HCT116 (cell line): ENCODE results near the gene TAOK3. TPM values are rescaled to one million over a fixed set of nuclear protein-coding genes. Genes with fewer than 3 reads are reported as not detected.

Experiments used
- ATAC-seq: fragments of 200-7000 bp; cut with Tn5 transposase; 2 replicates; pipeline ENCODE4 v1.9.1; 2020; ENCODE audit warnings: mild to moderate bottlenecking, moderate library complexity
- BruUV-seq: library from RNA; stranded (reverse); fragments of 400-500 nt; replicated peaks from 2 replicates; lab custom pipeline; 2021; lab: Mats Ljungman, UMichigan
- CTCF ChIA-PET: fragments of 300-600 bp; sonication (Branson Sonifier 250); formaldehyde crosslinking; loops from one replicate; lab custom pipeline; 2021; ENCODE audit warnings: antibody characterized with exemption; lab: Charles Lee
- POLR2A ChIA-PET: fragments of 300-600, 350-600 bp; sonication (Branson Sonifier 250); formaldehyde crosslinking; loops from one replicate; lab custom pipeline; 2021; ENCODE audit warnings: antibody characterized with exemption; lab: Charles Lee
- RAD21 ChIA-PET, 2 experiments: fragments of 300-600 bp; sonication (Branson Sonifier 250); formaldehyde crosslinking; loops; one replicate each; lab custom pipeline; 2023; ENCODE audit warnings: low total read pairs in 2 of 2; ENCODE audit not compliant: uncharacterized antibody in 2 of 2, unreplicated experiment in 2 of 2, low non-redundant PET in 1 of 2; lab: Charles Lee
- DNase-seq: peaks from one replicate; pipeline ENCODE4 v3.0.0-alpha.2; 2010; ENCODE audit warnings: low read depth, low spot score
- H2AFZ ChIP-seq: fragments of 200-600 bp; shearing (Covaris generic), sonication (generic); 2 replicates; pipeline ENCODE4 v1.6.1; 2017; ENCODE audit warnings: low read depth, mixed run types, mixed read lengths, antibody characterized with exemption, low read length; ENCODE audit not compliant: poor library complexity, severe bottlenecking
- H3K27ac ChIP-seq: 2 replicates; pipeline ENCODE4 v1.5.1; 2012; ENCODE audit warnings: low read depth, low read length
- H3K27me3 ChIP-seq: fragments of 200-600 bp; sonication (generic); 2 replicates; pipeline ENCODE4 v1.6.1; 2016; ENCODE audit warnings: mixed run types, low read length, mixed read lengths; ENCODE audit not compliant: insufficient read depth
- H3K36me3 ChIP-seq, 2 experiments: fragments of 200-500 bp in 1 of 2; fragments of 200-600 bp in 1 of 2; sonication (Bioruptor generic) in 1 of 2; sonication (generic) in 1 of 2; 2 replicates each; pipeline versions ENCODE4 v1.5.1 to v1.6.1; 2014 to 2016; ENCODE audit warnings: low read length in 2 of 2, inconsistent platforms in 1 of 2, mixed read lengths in 1 of 2, mixed run types in 1 of 2; ENCODE audit not compliant: insufficient read depth in 2 of 2, control insufficient read depth in 1 of 2
- H3K4me1 ChIP-seq, 2 experiments: fragments of 200-600 bp in 1 of 2; sonication (generic) in 1 of 2; 2 replicates each; pipeline versions ENCODE4 v1.5.1 to v1.6.1; 2012 to 2017; ENCODE audit warnings: low read length in 2 of 2, inconsistent platforms in 1 of 2, mild to moderate bottlenecking in 1 of 2, mixed read lengths in 1 of 2, mixed run types in 1 of 2, moderate library complexity in 1 of 2; ENCODE audit not compliant: insufficient read depth in 2 of 2, control insufficient read depth in 1 of 2
- H3K4me2 ChIP-seq: fragments of 200-600 bp; sonication (generic); 2 replicates; pipeline ENCODE4 v1.6.1; 2017; ENCODE audit warnings: mixed run types, low read length, mixed read lengths
- H3K4me3 ChIP-seq, 2 experiments: fragments of 200-600 bp in 1 of 2; sonication (generic) in 1 of 2; replicated peaks in 1 of 2; 2 replicates each; pipeline ENCODE4 v1.5.1; 2011 to 2016; ENCODE audit warnings: low read length in 2 of 2, control low read depth in 1 of 2, low read depth in 1 of 2, mild to moderate bottlenecking in 1 of 2, mixed read lengths in 1 of 2, mixed run types in 1 of 2
- H3K79me2 ChIP-seq: fragments of 200-600 bp; sonication (generic); 2 replicates; pipeline ENCODE4 v1.6.1; 2017; ENCODE audit warnings: mild to moderate bottlenecking, mixed run types, low read length, moderate library complexity, mixed read lengths; ENCODE audit not compliant: insufficient read depth
- H3K9ac ChIP-seq: fragments of 200-600 bp; sonication (generic); 2 replicates; pipeline ENCODE4 v1.6.1; 2016; ENCODE audit warnings: low read length, mixed read lengths
- H3K9me2 ChIP-seq: fragments of 200-600 bp; sonication (generic), shearing (Covaris generic); 2 replicates; pipeline ENCODE4 v1.6.1; 2017; ENCODE audit warnings: mixed run types, mild to moderate bottlenecking, moderate library complexity; ENCODE audit not compliant: insufficient read depth
- H3K9me3 ChIP-seq, 2 experiments: fragments of 200-500 bp in 1 of 2; fragments of 200-600 bp in 1 of 2; sonication (Bioruptor generic) in 1 of 2; sonication (generic) in 1 of 2; 2 replicates each; pipeline ENCODE4 v1.6.1; 2014 to 2017; ENCODE audit warnings: low read length in 2 of 2, mixed read lengths in 2 of 2, inconsistent platforms in 1 of 2, low read depth in 1 of 2, mild to moderate bottlenecking in 1 of 2, mixed run types in 1 of 2, moderate library complexity in 1 of 2; ENCODE audit not compliant: control insufficient read depth in 1 of 2, insufficient read depth in 1 of 2
- H4K20me1 ChIP-seq: fragments of 200-600 bp; sonication (generic), shearing (Covaris generic); 2 replicates; pipeline ENCODE4 v1.6.1; 2017; ENCODE audit warnings: mixed run types, mild to moderate bottlenecking, moderate library complexity; ENCODE audit not compliant: insufficient read depth
- CBX3 ChIP-seq: IDR thresholded peaks from 2 replicates; pipeline ENCODE4 v1.6.1; 2012; ENCODE audit warnings: low read depth
- CEBPB ChIP-seq: IDR thresholded peaks from 2 replicates; pipeline ENCODE4 v1.6.1; 2012; ENCODE audit warnings: low read depth
- EZH2 ChIP-seq: fragments of 200-600 bp; sonication (generic); IDR thresholded peaks from 2 replicates; pipeline ENCODE4 v1.6.1; 2017; ENCODE audit warnings: antibody characterized with exemption, mixed run types
- FOSL1 ChIP-seq: IDR thresholded peaks from 2 replicates; pipeline ENCODE4 v1.6.1; 2012; ENCODE audit warnings: low read depth
- JUND ChIP-seq: IDR thresholded peaks from 2 replicates; pipeline ENCODE4 v1.6.1; 2012
- POLR2AphosphoS5 ChIP-seq: IDR thresholded peaks from 2 replicates; pipeline ENCODE4 v1.6.1; 2011; ENCODE audit warnings: mild to moderate bottlenecking, low read depth, low read length, moderate library complexity
- RAD21 ChIP-seq: IDR thresholded peaks from 2 replicates; pipeline ENCODE4 v1.6.1; 2012; ENCODE audit warnings: low read depth, mild to moderate bottlenecking
- SIN3A ChIP-seq: IDR thresholded peaks from 2 replicates; pipeline ENCODE4 v1.6.1; 2012; ENCODE audit warnings: low read depth
- SP1 ChIP-seq: IDR thresholded peaks from 2 replicates; pipeline ENCODE4 v1.6.1; 2012; ENCODE audit warnings: low read depth
- SRF ChIP-seq: IDR thresholded peaks from 2 replicates; pipeline ENCODE4 v1.6.1; 2012; ENCODE audit warnings: low read depth
- TCF7L2 ChIP-seq: IDR thresholded peaks from 2 replicates; pipeline ENCODE4 v1.7.0; 2011; ENCODE audit warnings: borderline replicate concordance, inconsistent platforms; ENCODE audit not compliant: insufficient read depth, insufficient read length; ENCODE audit errors: extremely low read depth
- ZNF274 ChIP-seq: fragments of 200-500 bp; sonication (Bioruptor generic); IDR thresholded peaks from 2 replicates; pipeline ENCODE4 v1.6.1; 2014; ENCODE audit warnings: mild to moderate bottlenecking, low read depth, low read length, inconsistent platforms
- intact Hi-C: fragments of 100-400 bp; cut with micrococcal nuclease; formaldehyde crosslinking; loops from 2 replicates; pipeline ENCODE4 v1.10.0; 2022
- total RNA-seq: library from RNA; stranded (reverse); gene quantifications from one replicate; pipeline ENCODE4 v1.2.1, GENCODE V29; 2021; ENCODE audit not compliant: unreplicated experiment
- TF ChIP-seq, protein P1 (sequence below): IDR thresholded peaks from 2 replicates; pipeline ENCODE4 v1.6.1; 2012; ENCODE audit warnings: low read depth
- TF ChIP-seq, protein P2 (sequence below), 3 experiments: fragments of 200-600 bp in 1 of 3; sonication (generic) in 1 of 3; IDR thresholded peaks in 2 of 3; conservative IDR thresholded peaks in 1 of 3; 2 replicates each; pipeline ENCODE4 v1.5.1; 2012 to 2017; ENCODE audit warnings: low read depth in 2 of 3, low read length in 2 of 3, antibody characterized with exemption in 1 of 3, borderline replicate concordance in 1 of 3, control low read depth in 1 of 3, mild to moderate bottlenecking in 1 of 3, mixed read lengths in 1 of 3, mixed run types in 1 of 3, moderate library complexity in 1 of 3; ENCODE audit not compliant: insufficient read depth in 1 of 3
- TF ChIP-seq, protein P3 (sequence below): IDR thresholded peaks from 2 replicates; pipeline ENCODE4 v1.6.1; 2012
- TF ChIP-seq, protein P4 (sequence below): IDR thresholded peaks from 2 replicates; pipeline ENCODE4 v1.6.1; 2012

The TAOK3 gene
- total RNA-seq, 1 experiment from 2014 or later = 10.5 TPM

DNA sequence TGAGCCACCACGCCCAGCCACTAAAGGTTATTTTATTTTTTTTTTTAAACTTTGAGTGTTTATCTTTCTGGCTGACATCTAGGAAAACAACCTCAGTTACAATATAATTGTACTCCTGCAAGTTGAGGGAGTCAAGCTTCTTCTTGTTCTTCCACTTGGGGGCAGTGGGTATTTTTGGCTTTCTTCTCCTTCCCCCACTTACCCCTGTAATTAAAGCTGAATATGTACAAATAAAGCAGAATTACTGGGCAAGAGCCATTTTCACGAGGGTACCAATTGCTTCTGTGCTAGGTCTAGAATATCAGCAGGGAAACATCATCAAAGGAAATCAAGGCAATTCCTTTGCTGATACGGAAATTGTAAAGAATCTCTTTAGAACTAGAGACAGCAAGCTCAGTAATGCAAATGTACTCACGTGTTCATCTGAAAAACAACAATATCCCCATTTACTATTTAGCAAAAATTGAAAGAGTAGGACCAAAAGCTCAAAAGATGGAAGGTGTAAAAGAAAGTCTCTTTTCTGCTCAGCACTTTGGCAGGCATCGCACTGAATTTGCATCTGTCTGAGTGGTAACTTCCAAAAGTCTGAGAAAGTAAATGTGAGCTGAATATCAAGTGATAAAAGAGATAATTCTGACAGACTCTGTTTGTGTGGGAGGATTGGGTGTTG lies 72.8 kb downstream of the TAOK3 start:
- peaks cover 6% of the 10 kb centered on the region in 2 experiments; a peak in 2 of 4 replicates for H3K4me1 ChIP-seq
- no peak overlapping the region for H3K27ac ChIP-seq
- no peaks in the 10 kb centered on the region for H3K36me3 ChIP-seq
- H3K4me3 ChIP-seq = no peak overlapping the region
- TF ChIP-seq SIN3A (no peak), SP1 (no peak), SRF (no peak), POLR2AphosphoS5 (no peak), RAD21 (no peak), CEBPB (no peak), CBX3 (no peak), JUND (no peak), TCF7L2 (no peak), FOSL1 (no peak), ZNF274 (no peak), EZH2 (no peak)
- TF ChIP-seq, protein P1, sequence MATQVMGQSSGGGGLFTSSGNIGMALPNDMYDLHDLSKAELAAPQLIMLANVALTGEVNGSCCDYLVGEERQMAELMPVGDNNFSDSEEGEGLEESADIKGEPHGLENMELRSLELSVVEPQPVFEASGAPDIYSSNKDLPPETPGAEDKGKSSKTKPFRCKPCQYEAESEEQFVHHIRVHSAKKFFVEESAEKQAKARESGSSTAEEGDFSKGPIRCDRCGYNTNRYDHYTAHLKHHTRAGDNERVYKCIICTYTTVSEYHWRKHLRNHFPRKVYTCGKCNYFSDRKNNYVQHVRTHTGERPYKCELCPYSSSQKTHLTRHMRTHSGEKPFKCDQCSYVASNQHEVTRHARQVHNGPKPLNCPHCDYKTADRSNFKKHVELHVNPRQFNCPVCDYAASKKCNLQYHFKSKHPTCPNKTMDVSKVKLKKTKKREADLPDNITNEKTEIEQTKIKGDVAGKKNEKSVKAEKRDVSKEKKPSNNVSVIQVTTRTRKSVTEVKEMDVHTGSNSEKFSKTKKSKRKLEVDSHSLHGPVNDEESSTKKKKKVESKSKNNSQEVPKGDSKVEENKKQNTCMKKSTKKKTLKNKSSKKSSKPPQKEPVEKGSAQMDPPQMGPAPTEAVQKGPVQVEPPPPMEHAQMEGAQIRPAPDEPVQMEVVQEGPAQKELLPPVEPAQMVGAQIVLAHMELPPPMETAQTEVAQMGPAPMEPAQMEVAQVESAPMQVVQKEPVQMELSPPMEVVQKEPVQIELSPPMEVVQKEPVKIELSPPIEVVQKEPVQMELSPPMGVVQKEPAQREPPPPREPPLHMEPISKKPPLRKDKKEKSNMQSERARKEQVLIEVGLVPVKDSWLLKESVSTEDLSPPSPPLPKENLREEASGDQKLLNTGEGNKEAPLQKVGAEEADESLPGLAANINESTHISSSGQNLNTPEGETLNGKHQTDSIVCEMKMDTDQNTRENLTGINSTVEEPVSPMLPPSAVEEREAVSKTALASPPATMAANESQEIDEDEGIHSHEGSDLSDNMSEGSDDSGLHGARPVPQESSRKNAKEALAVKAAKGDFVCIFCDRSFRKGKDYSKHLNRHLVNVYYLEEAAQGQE = no peak
- TF ChIP-seq, protein P2, sequence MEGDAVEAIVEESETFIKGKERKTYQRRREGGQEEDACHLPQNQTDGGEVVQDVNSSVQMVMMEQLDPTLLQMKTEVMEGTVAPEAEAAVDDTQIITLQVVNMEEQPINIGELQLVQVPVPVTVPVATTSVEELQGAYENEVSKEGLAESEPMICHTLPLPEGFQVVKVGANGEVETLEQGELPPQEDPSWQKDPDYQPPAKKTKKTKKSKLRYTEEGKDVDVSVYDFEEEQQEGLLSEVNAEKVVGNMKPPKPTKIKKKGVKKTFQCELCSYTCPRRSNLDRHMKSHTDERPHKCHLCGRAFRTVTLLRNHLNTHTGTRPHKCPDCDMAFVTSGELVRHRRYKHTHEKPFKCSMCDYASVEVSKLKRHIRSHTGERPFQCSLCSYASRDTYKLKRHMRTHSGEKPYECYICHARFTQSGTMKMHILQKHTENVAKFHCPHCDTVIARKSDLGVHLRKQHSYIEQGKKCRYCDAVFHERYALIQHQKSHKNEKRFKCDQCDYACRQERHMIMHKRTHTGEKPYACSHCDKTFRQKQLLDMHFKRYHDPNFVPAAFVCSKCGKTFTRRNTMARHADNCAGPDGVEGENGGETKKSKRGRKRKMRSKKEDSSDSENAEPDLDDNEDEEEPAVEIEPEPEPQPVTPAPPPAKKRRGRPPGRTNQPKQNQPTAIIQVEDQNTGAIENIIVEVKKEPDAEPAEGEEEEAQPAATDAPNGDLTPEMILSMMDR (IDR thresholded peaks at IDR 0.05 in 2 of 3, conservative IDR thresholded peaks at IDR 0.05 in 1 of 3; ENCODE audit: borderline replicate concordance in 1 of 3, insufficient read depth in 1 of 3, low read depth in 2 of 3, low read length in 2 of 3) = no peak
- TF ChIP-seq, protein P3, sequence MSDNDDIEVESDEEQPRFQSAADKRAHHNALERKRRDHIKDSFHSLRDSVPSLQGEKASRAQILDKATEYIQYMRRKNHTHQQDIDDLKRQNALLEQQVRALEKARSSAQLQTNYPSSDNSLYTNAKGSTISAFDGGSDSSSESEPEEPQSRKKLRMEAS = no peak
- TF ChIP-seq, protein P4, sequence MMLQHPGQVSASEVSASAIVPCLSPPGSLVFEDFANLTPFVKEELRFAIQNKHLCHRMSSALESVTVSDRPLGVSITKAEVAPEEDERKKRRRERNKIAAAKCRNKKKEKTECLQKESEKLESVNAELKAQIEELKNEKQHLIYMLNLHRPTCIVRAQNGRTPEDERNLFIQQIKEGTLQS = no peak
- ATAC-seq (no peak), DNase-seq (no peak)
- H3K79me2 ChIP-seq = no peaks in the 10 kb centered on the region
- no peak overlapping the region for H3K9ac ChIP-seq
- no peaks in the 10 kb centered on the region for H3K9me3 ChIP-seq
- H3K4me2 ChIP-seq = no peak overlapping the region
- ChIA-PET POLR2A (no interaction called here), RAD21 (no interaction called here), CTCF (interaction anchor here (1.3 kb wide), 1 partner anchor 10 kb away, joined by 3 read pairs; no protein-coding TSS in a partner anchor)
- no peaks in the 10 kb centered on the region for H3K27me3 ChIP-seq
- H3K9me2 ChIP-seq = no peaks in the 10 kb centered on the region
- no TSS peak for BruUV-seq
- H4K20me1 ChIP-seq = no peaks in the 10 kb centered on the region
- H2AFZ ChIP-seq = no peak overlapping the region
- intact Hi-C loops = no loop called here
